NCI-H748 treated with DMSO at 0.1 percent for 48 hours (cell line): ENCODE results near the gene OGG1.

ENCODE experiments used
- DNase-seq: peaks from one replicate; lab custom pipeline; 2025; lab: John Stamatoyannopoulos, UW

The OGG1 gene

GRCh38 chr3:9786209-9786739 is 36.5 kb downstream of the OGG1 start:
- no peak for DNase-seq

GRCh38 chr3:9786825-9787669 is 37.3 kb downstream of the OGG1 start:
- DNase-seq: no peak

- DNase-seq: no peak
These were observed 38.0 kb downstream of the OGG1 start for GRCh38 chr3:9787714-9788113.

GRCh38 chr3:9791127-9791526 is 41.4 kb downstream of the OGG1 start:
- no peak for DNase-seq

GRCh38 chr3:9791790-9792404 is 42.1 kb downstream of the OGG1 start:
- no peak for DNase-seq

GRCh38 chr3:9792405-9793160 is 42.8 kb downstream of the OGG1 start, which contains the start of the genes ARPC4 and TADA3:
Gene ARPC4, plus strand, starts transcription at chr3:9793082. Its CDS starts 40 bp downstream, at chr3:9793122.
Gene TADA3, minus strand, starts transcription at chr3:9792473. Its CDS starts 1,007 bp downstream, at chr3:9791466.
- DNase-seq: peak; percentile 76

GRCh38 chr3:9793161-9793781 is 43.5 kb downstream of the OGG1 start:
- no peak for DNase-seq

- DNase-seq: no peak
These were observed 44.6 kb downstream of the OGG1 start for GRCh38 chr3:9794400-9794799.

- no peak for DNase-seq
These were observed 45.5 kb downstream of the OGG1 start for GRCh38 chr3:9795207-9795606.

- no peak for DNase-seq
These were observed 47.6 kb downstream of the OGG1 start for GRCh38 chr3:9797196-9797945.

GRCh38 chr3:9800529-9800928 is 50.8 kb downstream of the OGG1 start:
- DNase-seq: no peak

- no peak for DNase-seq
These were observed 53.7 kb downstream of the OGG1 start for GRCh38 chr3:9803494-9803893.

GRCh38 chr3:9804996-9805395 is 55.2 kb downstream of the OGG1 start:
- no peak for DNase-seq

GRCh38 chr3:9806137-9806536 is 56.4 kb downstream of the OGG1 start:
- no peak for DNase-seq
